Cardiac fibroblast (primary cell): ENCODE results near the gene FAM107B.
"Not testable (repeated sequence)": the region's sequence is repeated elsewhere in the genome, so short reads cannot be mapped to it uniquely, and the experiment has no call there.

Experiments used
- DNase-seq, 2 donors: peaks; one replicate each; pipeline versions ENCODE4 v3.0.0 to v3.0.0-alpha.2; 2010; ENCODE audit warnings: low read depth in 2 of 2
- H3K4me3 ChIP-seq, 2 donors: replicated peaks in 1 of 2; 1 replicate in 1 of 2; 2 replicates in 1 of 2; pipeline ENCODE4 v1.5.1; 2011; ENCODE audit warnings: low read depth in 2 of 2, low read length in 2 of 2, mild to moderate bottlenecking in 2 of 2, moderate library complexity in 1 of 2
- TF ChIP-seq, protein P1 (sequence below): IDR thresholded peaks from one replicate; pipeline ENCODE4 v1.5.1; 2011; ENCODE audit warnings: low read depth, mild to moderate bottlenecking, low read length, inconsistent platforms

The FAM107B gene

DNA sequence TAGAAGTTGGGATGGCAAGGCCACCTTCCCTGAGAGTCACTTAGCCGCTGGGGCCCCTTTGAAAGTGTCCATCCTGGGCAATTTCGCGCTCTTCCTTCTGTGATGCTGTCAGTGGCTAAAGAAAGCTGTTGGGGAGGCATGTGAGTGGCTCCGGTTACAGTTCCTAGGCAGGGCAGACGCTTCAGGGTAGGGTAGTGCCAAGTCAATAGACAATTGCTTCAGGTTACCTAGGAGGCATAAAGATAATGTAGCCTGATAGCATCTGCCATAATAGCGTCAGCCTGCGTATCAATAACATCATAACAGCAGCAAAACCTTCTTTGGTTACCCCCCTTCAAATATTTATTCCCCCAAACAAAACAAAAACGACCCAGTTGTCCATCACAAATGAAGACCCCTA lies at the start of gene FAM107B:
FAM107B (minus strand) TSS at position 101 of the 400 bp plus-strand sequence. CDS start 234 bp downstream, outside the sequence.
- TF ChIP-seq, protein P1, sequence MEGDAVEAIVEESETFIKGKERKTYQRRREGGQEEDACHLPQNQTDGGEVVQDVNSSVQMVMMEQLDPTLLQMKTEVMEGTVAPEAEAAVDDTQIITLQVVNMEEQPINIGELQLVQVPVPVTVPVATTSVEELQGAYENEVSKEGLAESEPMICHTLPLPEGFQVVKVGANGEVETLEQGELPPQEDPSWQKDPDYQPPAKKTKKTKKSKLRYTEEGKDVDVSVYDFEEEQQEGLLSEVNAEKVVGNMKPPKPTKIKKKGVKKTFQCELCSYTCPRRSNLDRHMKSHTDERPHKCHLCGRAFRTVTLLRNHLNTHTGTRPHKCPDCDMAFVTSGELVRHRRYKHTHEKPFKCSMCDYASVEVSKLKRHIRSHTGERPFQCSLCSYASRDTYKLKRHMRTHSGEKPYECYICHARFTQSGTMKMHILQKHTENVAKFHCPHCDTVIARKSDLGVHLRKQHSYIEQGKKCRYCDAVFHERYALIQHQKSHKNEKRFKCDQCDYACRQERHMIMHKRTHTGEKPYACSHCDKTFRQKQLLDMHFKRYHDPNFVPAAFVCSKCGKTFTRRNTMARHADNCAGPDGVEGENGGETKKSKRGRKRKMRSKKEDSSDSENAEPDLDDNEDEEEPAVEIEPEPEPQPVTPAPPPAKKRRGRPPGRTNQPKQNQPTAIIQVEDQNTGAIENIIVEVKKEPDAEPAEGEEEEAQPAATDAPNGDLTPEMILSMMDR = no peak
- DNase-seq = no peak
- no peak within 1 kb of the TSS for H3K4me3 ChIP-seq

DNA sequence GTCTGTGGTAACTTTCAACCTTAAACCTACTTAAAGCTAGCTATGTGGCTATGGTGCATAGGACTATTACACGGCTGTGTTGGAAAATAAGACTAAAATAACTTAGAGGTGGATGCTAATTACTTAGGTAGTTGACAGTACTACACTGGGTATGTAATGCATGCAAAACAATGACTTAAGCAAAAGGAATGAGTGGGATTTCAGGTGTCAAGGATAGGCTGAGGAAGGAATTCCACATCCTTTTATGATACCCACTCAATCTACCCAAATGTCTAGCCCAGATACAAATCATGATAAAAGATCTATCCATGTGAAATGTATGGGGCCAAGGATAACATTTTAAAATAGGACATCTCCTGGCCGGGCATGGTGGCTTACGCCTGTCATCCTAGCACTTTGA lies 49.3 kb upstream of the FAM107B start:
- TF ChIP-seq, protein P1 = no peak

DNA sequence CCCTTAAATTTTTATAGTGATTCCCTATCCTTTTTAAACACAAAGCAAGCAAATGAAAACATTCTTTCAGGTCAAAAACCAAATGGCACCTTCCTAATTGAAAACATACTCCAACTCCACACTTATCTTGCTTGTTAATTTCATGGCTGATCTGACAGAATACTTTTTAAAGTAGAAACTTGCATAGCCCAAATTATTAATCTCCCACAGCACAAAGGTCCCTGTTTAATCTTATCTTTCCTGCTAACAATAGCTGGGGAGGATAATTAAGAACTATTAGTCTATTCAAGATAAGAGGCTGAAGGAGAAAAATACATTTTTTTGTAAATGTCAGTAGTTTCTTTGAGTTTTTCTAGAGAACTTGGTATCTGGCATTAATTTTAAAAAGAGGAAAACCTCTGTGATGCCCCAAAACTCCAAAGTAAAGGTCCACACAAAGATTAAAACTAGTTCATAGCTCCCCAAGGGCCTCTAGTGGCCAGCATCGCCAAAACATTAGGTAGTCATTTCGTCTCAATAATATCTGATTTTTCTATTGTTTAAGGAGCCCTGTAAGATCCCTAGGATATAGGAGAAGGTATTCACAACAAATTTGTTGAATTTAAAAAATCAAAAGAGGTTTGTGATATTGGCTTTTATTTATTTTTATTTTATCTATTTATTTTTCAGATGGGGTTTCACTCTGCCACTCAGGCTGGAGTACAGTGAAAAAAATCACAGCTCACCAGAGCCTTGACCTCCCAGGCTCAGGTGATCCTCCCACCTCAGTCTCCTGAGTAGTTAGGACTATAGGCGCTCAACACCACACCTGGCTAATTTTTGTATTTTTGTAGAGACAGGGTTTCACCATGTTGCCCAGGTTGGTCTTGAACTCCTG lies 48.4 kb upstream of the FAM107B start:
- DNase-seq = peak; percentile 56 to 63
- no peak overlapping the region for H3K4me3 ChIP-seq
- TF ChIP-seq, protein P1 = peak; percentile 67

More for the DNA sequence above, 49.3 kb upstream of the FAM107B start:
- no peak overlapping the region for H3K4me3 ChIP-seq
- DNase-seq = no peak

DNA sequence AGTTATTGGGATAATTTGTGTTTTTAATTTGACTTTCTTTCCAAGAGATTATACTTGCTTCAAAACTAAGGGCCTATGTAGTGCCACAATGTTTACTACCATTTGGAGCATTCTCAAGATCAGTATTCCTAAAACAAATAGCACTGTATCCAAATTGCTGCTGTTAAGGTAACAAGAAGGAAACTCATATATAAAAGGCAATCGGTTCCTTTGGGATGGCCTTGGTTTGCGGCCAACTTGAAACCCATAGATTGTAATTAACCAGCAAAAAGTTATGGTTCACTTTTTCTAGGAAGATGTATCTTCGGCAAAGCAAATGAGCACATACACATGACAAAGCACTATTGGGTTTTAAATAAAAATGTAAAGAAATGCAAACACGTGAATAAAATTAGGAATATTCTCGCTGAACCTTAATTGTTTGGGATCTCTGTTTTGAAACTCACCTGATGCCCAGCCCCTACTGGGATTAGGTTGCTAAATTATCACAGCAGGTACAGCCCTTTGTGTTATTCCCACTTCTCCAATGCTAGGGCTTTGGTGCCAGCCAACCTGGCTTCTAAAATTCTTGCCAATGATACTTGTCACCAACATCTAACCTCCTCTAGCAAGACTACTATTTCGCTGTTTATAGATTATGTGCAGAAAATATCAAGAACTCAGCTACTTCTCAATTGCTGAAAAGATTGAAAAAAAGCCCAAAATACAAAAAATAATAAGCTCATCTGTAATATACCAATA lies 47.1 kb upstream of the FAM107B start:
- H3K4me3 ChIP-seq = no peak overlapping the region
- no peak for DNase-seq
- TF ChIP-seq, protein P1 = no peak

DNA sequence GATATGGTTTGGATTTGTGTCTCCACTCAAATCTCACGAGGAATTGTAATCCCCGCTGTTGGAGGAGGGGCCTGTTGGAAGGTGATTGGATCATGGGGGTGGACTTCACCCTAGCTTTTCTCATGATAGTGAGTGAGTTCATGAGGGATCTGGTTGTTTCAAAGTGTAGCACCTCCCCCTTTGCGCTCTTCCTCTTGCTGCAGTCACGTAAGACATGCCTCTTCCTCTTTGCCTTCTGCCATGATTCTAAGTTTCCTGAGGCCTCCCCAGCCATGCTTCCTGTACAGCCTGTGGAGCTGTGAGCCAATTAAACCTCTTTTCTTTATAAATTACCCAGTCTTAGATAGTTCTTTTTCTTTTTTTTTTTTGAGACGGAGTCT lies 46.1 kb upstream of the FAM107B start:
- DNase-seq = no peak
- no peak overlapping the region for H3K4me3 ChIP-seq
- TF ChIP-seq, protein P1 = no peak

DNA sequence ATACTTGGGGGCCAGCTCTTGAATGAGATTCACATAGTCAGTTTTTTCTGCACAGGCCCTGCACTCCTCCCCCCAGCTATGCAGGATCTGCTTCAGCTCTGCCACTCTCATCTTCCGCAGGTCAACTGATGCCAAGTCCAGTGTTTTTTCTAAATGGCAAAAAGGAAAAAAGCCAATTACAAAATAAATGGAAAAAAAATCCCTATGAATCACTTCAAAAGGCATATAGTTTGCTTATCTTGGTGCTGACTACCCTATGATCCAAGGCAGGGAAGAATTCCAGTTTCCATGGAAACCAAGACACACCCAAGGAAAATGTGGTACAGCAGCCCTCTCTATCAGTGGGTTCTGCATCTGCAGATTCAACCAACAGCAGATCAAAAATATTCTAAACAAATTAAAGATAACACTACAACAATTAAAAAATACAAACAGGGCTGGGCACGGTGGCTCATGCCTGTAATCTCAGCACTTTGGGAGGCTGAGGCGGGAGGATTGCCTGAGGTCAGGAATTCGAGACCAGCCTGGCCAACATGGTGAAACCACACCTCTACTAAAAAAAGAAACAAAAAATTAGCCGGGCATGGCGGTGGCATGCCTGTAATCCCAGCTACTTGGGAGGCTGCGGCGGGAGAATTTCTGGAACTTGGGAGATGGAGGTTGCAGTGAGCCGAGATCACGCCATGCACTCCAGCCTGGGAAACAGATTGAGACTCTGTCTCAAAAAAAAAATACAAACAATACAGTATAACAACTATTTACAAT lies 45.5 kb upstream of the FAM107B start:
- peak; percentile 81 to 82 for DNase-seq

DNA sequence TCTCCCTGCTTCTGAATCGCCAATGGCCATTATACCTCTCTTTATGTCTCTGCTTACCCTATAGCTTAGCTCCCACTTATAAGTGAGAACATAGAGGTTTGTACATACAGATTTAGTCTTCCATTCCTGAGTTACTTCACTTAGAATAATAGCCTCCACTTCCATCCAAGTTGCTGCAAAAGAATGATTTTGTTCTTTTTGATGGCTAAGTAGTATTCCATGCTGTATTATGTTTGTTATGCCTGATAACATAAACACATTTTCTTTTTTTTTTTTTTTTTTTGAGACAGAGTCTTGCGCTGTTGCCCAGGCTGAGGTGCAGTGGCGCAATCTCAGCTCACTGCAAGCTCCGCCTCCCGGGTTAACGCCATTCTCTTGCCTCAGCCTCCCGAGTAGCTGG lies 42.0 kb upstream of the FAM107B start:
- not testable (repeated sequence) for DNase-seq, H3K4me3 ChIP-seq

More for the DNA sequence above, 45.5 kb upstream of the FAM107B start:
- TF ChIP-seq, protein P1 = no peak
- H3K4me3 ChIP-seq = no peak overlapping the region
